NCI-H2107 (cell line): ENCODE measurements around the gene WNT3A.

Experiments
- DNase-seq: peaks from one replicate; lab custom pipeline; 2025; lab: John Stamatoyannopoulos, UW

WNT3A gene

GRCh38 chr1:228101614-228101993, 94.8 kb downstream of the WNT3A start:
- DNase-seq: no peak

GRCh38 chr1:228101994-228102790, 95.4 kb downstream of the WNT3A start:
- peak; percentile 51 for DNase-seq

GRCh38 chr1:228102791-228103620, 96.2 kb downstream of the WNT3A start, which contains the start of gene C1orf35:
Gene C1orf35 (minus strand): TSS chr1:228103325. CDS start chr1:228103227, 98 bp downstream.
- DNase-seq: peak; percentile 92

- no peak for DNase-seq
These were observed 97.9 kb downstream of the WNT3A start for GRCh38 chr1:228104526-228105269.

- no peak for DNase-seq
These were observed 98.6 kb downstream of the WNT3A start for GRCh38 chr1:228105270-228105995.

- DNase-seq: no peak
These were observed 99.4 kb downstream of the WNT3A start for GRCh38 chr1:228105996-228106799.

GRCh38 chr1:228106800-228107054, 99.9 kb downstream of the WNT3A start:
- no peak for DNase-seq

GRCh38 chr1:228107636-228108035, 100.8 kb downstream of the WNT3A start:
- no peak for DNase-seq

- no peak for DNase-seq
These were observed 101.4 kb downstream of the WNT3A start for GRCh38 chr1:228108055-228108690.

GRCh38 chr1:228108742-228109072, 101.9 kb downstream of the WNT3A start:
- DNase-seq: no peak

- DNase-seq: peak; percentile 95
These were observed 102.5 kb downstream of the WNT3A start, which contains the start of gene MRPL55 for GRCh38 chr1:228109073-228109961. Gene MRPL55 (minus strand): TSS chr1:228109299. CDS start chr1:228108260, 1,039 bp downstream.

- no peak for DNase-seq
These were observed 103.2 kb downstream of the WNT3A start for GRCh38 chr1:228109962-228110488.

GRCh38 chr1:228110556-228110955, 103.8 kb downstream of the WNT3A start:
- no peak for DNase-seq
